MV-4-11 (cell line): ENCODE data around the gene RAB31.
A peak's percentile ranks its signal among the peaks of the same experiment; 100 is the strongest.

Experiments
- DNase-seq: peaks from one replicate; lab custom pipeline; 2025; lab: John Stamatoyannopoulos, UW

Gene RAB31

DNA sequence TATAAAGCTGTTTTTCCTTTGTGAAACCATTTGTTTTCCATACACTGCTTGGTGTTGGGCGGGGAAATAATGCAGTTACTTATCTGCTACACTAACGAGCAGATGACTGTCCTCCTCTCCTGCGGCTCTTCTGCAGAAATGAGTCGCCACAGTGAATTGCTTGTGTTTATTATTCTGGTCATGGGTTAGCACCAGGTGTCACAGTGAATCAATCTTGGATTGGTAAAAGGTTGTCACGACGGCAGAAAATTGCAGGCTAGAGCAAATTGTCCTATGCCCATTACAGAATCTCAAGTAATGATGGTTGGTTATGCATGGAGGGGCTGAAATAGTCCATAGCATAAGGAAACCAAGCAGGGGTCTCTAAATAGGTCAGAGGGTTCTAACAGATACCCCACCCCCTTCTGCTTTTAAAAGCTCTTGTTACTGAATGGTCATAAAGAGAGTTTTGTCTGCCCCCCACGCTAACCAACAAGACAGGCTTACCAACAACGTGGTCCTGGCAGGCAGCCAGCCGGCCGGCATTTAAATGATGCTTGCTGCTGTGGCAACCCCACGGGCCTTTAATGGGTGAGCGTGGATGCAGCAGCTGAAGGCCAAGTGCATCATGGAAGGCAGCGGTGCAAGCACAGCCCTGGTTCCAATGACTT lies 29.5 kb downstream of the RAB31 start:
- DNase-seq, result no peak

- DNase-seq, result no peak
Observed at GRCh38 chr18:9738266-9738969, 30.3 kb downstream of the RAB31 start.

GRCh38 chr18:9739516-9739915 lies 31.4 kb downstream of the RAB31 start:
- no peak for DNase-seq

DNA sequence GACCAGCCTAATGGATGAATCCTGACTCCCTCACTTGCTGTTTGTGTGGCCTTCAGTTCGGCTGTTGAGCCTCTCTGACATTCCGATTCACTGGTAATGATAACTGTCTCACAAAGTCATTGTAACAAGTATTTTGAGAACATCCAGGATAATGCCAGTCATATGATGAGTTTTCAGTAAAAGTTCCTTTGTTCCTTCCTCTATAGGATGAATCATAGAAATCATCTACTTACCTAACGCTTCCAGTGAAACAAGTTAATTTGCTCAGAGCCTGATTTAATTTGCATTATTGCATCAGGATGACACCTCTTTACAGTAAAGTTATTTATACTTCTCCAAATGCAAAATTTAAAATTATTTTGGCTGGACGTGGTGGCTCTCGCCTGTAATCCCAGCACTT lies 32.0 kb downstream of the RAB31 start:
- no peak for DNase-seq

DNA sequence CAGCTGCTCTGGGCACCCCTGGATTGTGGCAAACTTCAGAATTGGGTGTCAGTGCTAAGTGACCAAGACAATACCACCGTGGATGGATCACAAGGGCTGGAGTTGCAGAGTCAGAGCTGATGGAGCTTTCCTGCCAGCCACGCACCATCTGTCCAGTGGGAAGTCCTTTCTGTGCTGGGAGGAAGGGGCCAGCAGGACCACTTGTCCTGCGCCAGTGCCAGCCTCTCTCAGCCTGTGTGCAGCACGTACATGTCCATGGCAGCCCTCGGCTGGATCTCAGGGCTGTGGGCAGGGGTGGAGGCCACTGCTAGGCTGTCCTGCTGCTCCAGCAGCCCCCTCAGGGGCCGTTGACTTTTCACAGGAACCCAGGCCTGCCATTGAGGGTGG lies 33.3 kb downstream of the RAB31 start:
- DNase-seq, result no peak

GRCh38 chr18:9741793-9742523 lies 33.9 kb downstream of the RAB31 start:
- no peak for DNase-seq

DNA sequence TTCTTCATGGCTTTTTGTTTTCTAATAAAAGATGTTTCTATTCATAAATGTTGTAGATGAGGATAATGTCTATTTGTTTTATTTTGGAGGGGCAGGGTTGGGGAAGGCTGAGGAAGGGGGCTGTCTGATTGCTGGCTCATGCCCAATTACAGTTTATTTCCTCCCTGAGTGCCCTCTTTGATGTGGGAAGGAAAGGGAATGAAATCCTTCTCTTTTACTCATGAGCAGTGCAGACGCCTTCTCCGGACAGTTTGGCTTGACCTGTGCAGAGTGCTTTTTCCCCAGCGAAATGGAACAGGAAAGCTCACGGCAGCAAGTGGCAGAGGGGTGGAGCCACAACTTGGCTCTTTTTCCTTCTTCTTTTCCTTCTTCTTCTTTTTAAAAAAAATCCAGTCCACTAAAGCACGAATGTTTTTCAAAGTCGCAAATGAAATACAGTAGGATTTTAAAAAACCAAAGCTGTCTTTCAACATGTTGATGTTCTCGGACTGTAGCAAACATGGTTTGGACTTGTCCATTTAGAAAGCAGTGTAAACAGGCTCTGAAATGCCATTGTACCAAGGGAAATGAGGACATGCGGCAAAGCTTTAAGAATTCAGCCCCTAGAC lies 34.5 kb downstream of the RAB31 start:
- no peak for DNase-seq

DNA sequence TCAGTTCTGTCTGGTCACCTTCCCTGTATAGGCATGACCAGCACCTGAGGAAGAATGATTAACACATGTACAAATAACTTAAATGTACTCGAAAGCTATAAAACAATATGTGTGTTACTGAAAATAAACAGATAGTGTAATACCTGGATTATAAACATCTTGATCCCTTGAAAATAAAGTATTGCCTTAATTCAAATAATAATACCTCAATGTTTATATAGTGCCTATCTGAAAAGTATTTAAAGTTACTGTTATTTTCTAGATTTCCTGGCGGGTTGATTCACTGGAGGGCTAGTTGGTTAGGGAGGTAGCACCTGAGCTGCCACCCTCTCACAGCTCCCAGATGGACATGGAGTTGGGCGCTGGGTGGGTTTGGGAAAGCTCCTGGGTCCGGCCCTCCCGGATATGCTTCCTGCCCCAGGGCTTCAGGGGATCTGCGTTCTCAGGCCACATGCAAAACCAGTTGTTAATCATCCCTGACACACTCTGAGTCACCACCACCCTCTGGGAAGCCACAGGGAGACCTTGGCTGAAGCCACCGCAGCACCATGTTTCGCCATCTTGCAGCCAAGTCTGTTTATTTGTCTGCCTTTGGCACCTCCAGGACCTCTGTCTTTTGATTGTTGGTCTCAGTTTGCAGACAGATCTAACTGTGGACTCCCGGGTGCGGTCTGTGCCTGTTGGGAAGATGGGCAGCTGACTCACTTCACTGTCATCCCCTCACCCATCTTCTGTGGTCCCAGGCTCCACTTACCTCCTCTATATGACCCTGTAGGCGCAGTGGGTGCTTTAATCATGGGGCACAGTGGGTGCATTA lies 35.3 kb downstream of the RAB31 start:
- DNase-seq, result peak; percentile 97

DNA sequence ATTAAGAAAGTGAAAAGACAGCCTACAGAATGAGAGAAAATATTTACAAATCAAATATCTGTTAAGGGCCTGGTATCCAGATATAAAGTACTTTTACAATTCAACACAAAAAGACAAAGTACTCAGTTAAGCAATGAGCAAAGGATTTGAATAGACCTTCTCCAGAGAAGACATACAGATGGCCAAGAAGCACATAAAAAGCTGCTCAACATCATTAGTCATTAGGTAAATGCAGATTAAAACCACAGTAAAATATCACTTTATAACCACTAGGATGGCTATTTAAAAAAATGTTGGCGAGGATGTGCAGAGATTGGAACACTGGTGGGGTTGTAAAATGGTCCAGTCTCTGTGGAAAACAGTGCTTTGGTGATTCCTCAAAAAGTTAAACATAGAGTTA lies 38.9 kb downstream of the RAB31 start:
- no peak for DNase-seq

DNA sequence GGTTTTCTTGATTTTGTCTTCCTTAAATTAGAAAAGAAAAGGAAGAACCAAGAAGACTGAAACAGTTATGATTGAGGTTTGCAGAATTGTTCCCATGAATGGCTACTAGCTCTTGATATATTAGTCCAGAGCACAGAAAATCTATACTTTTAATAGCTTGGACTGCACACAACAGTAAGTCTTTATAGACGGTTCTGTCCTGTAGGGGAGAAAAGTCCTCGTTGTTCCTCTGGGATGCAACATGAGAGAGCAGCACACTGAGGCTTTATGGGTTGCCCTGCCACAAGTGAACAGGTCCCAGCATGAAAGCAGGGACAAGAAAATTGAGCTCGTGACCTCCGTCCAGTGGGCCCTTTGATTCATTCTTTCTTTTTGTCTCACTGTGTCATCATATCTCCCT lies 41.5 kb downstream of the RAB31 start:
- DNase-seq, result no peak

GRCh38 chr18:9750112-9750511 lies 42.0 kb downstream of the RAB31 start:
- DNase-seq, result no peak

DNA sequence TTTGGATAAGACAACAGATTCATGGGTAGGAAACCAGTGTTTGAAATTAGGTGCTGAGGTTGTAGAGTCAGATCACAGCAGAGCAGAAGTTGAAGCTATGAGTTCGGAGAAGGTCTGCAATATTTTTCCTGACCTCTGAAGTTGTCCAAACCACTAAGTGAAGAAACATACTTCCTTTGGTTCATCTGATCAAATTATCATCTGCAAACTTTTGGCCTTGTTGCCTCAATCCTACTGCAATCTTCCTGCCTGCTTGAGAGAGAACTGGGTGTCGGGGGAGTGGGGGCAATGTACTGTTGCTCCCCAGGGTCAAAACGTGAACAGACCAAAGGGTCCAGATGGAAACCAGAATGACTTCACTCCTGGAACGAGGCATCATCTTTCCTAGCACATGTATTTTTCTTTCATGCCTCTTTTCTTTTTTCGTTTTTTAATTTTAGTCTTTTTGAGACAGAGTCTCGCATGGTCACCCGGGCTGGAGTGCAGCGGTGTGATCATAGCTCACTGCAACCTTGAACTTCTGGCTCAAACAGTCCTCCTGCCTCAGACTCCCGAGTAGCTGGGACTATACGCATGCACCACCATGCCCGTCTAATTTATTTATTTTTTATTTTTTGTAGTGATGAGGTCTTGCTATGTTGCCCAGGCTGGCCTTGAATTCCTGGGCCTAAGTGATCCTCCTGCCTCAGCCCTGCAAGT lies 42.7 kb downstream of the RAB31 start:
- DNase-seq, result peak; percentile 85

DNA sequence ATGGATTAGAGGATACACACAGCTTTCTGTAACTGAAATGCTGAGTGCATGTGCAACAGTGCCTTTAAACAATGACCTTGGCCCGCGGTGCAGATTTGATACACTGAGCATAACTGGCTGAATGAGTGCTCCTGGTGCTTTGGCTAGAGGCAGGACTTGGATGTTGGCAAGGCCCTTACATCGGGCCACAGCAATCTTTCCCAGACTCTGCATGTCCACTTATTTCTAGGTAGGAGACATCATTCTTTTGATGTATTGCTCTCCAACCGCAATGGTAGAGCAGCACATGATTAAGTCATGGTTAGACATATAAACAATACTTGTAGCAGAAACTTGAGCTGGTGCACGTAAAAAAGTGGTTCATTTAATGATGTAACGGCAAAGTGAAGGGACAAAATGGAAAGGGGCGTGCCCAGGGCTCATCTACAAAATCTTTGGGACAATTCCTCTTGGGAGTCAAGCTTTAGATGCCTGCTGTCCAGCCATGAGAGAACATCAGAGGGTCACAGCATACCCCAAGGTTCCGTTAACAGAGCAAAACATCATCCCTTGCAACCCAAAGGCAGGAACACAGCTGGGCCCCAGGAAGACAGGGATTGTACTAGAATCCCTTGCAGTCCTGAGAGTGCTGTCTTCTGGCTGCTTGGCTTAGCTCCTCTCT lies 43.4 kb downstream of the RAB31 start:
- DNase-seq, result no peak

- peak; percentile 86 for DNase-seq
Observed at GRCh38 chr18:9753846-9754245, 45.7 kb downstream of the RAB31 start.

DNA sequence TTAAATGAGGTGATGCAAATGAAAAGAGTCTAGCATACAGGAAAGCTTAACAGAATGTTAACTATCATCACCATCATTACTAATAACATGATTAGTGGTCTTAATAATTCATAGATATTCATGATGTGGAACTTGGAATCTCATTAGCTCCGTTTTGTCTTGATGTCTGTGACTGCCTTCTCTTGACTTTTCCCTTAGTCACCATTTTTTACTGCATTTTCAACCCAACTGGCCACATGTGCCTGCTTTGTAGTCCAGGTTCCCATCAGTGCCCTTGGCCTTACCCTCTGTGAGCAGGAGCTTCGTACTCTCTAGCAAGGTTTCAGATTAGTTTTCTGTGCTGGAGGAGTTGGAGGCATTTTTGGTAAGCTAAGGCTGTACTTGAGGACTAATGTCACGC lies 47.0 kb downstream of the RAB31 start:
- DNase-seq, result no peak

- peak; percentile 94 for DNase-seq
Observed at GRCh38 chr18:9755615-9756014, 47.5 kb downstream of the RAB31 start.

GRCh38 chr18:9756271-9756932 lies 48.3 kb downstream of the RAB31 start:
- no peak for DNase-seq

GRCh38 chr18:9756933-9757470 lies 48.9 kb downstream of the RAB31 start:
- no peak for DNase-seq

DNA sequence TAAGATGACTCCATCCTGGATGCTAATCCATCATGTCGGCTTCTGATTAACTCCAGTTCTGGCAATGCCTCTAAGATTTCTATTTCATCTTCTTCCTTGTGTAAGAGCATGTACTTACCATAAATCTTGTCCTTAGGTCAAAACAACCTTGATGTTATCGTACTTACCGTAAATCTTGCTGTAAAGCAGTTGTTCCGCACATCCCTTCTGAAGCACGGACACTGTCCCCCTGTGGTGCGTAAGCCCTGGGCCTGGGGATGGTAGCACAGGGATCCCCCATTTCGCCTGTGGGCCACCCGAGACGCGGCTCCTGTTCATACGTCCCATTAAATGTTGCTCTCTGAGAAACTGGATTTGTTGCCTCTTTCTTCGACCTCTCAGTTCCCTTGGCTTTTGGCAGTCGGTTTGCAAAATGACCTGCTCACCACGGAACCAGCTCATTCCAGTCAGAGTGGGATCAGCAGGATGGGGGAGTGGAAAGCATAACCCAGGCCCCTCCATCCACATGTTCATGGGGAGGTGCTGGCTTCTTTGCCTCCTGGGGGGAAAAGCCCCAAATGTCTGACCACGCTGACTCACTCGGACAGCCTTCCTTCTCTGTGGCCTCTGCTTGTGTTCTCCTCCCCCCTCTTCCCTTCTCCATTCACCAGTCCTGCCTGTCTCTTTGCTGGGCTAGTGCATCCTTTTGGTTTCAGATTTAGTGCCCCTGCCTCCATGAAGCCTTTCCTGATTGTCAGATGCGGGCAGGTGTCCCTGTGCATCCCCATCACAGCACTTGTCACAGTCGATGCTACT lies 49.9 kb downstream of the RAB31 start:
- peak; percentile 81 for DNase-seq
